NB4 (cell line): ENCODE results near the gene BAIAP2.

Experiments
- DNase-seq: peaks from one replicate; pipeline ENCODE4 v3.0.0; 2010; ENCODE audit warnings: low read depth
- H3K4me3 ChIP-seq: one replicate; pipeline ENCODE4 v1.5.1; 2011; ENCODE audit warnings: mild to moderate bottlenecking, low read depth, low read length, moderate library complexity
- MYC ChIP-seq: IDR thresholded peaks from 2 replicates; pipeline ENCODE4 v1.6.1; 2011; ENCODE audit warnings: low read depth, low read length
- POLR2A ChIP-seq: IDR thresholded peaks from 2 replicates; pipeline ENCODE4 v1.6.1; 2011; ENCODE audit warnings: mild to moderate bottlenecking; ENCODE audit not compliant: insufficient read length; ENCODE audit errors: extremely low read depth
- TF ChIP-seq, protein P1 (sequence below): IDR thresholded peaks from one replicate; pipeline ENCODE4 v1.5.1; 2012; ENCODE audit warnings: low read depth, low read length
- TF ChIP-seq, protein P2 (sequence below): IDR thresholded peaks from 2 replicates; pipeline ENCODE4 v1.6.1; 2011; ENCODE audit warnings: low read depth, low read length

Gene BAIAP2

DNA sequence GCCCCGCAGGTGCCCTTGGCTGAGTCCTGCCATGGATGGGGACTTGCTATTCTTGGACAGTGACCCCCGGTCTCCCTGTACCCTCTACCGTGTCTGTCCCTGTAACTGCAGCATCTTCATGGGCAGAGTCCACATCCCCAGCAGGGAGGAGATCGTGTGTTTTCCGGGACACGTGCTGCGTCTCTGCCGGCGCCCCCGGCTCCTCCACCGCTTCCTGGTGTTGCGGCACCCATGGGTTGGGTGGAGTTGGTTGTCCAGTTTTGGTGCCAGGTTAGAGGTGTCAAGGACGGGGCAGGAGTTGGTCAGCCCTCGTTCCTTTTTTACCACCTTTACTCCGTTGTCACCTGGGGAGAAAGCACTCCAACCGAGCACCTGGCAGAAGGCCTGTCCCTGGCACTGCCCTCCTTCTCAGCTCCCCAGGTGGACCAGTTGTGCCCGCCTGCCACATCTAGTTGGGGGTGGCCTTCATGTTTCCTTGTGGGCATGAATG lies 20.0 kb downstream of the BAIAP2 start:
- no peak overlapping the region for H3K4me3 ChIP-seq
- TF ChIP-seq, protein P1, sequence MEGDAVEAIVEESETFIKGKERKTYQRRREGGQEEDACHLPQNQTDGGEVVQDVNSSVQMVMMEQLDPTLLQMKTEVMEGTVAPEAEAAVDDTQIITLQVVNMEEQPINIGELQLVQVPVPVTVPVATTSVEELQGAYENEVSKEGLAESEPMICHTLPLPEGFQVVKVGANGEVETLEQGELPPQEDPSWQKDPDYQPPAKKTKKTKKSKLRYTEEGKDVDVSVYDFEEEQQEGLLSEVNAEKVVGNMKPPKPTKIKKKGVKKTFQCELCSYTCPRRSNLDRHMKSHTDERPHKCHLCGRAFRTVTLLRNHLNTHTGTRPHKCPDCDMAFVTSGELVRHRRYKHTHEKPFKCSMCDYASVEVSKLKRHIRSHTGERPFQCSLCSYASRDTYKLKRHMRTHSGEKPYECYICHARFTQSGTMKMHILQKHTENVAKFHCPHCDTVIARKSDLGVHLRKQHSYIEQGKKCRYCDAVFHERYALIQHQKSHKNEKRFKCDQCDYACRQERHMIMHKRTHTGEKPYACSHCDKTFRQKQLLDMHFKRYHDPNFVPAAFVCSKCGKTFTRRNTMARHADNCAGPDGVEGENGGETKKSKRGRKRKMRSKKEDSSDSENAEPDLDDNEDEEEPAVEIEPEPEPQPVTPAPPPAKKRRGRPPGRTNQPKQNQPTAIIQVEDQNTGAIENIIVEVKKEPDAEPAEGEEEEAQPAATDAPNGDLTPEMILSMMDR = no peak
- no peak for TF ChIP-seq POLR2A
- TF ChIP-seq, protein P2, sequence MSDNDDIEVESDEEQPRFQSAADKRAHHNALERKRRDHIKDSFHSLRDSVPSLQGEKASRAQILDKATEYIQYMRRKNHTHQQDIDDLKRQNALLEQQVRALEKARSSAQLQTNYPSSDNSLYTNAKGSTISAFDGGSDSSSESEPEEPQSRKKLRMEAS = no peak
- no peak for TF ChIP-seq MYC
- DNase-seq = no peak

DNA sequence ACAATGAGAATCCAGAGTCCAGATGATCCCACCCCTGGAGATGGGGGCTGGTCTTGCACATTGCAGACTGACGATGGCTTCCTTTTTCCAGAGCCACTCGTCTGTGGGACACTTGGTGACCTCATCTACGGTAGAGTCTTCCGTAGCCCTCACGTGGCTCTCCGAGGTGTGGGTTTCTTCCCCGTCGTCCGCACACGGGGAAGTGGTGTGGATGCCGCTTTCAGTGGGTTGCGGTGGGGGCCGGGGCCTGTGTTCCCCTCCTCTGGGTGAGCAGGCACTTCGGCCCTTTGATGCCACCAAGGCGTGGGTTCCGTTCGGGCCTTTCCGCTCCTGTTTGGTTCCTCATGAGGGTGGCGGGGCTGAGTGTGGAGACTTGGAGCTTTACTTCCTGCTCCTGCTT lies 21.4 kb downstream of the BAIAP2 start:
- no peak for DNase-seq
- no peak overlapping the region for H3K4me3 ChIP-seq
- no peak for TF ChIP-seq MYC
- TF ChIP-seq, protein P1 = no peak
- TF ChIP-seq, protein P2 = no peak
- no peak for TF ChIP-seq POLR2A

DNA sequence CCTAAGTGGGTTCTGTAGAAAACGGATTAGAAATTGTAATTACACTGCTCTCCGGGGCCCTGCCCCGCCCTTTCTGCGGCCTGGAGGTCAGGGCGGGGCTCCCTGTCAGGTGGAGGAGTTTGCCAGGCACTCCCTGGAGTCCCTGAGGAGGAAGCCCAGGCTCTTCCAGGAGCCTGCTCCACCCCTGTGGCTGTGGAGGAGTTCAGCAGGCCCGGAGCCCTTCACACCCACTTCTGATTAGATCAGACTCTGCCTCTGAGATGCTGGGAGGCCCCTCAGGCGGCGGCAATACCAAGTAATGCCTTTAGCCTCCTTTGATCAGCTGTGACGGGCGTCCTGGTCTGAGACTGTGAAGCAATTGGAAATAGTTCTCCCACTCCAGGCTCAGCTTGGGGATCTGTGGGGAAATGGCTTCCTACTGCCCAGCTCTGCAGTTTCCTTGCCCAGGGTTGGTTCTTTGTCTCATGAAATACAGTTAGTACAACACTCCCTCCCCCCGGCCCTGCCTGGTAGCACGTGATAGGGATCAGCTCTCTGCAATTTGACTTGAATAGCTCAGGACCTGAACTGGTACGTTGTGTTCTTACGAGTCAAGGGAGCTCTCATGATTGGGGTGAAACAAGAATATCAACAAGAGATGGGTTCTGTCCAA lies 22.3 kb downstream of the BAIAP2 start:
- no peak overlapping the region for H3K4me3 ChIP-seq
- DNase-seq = peak; percentile 43
- TF ChIP-seq, protein P2 = no peak
- TF ChIP-seq MYC (no peak), POLR2A (no peak)
- TF ChIP-seq, protein P1 = no peak

DNA sequence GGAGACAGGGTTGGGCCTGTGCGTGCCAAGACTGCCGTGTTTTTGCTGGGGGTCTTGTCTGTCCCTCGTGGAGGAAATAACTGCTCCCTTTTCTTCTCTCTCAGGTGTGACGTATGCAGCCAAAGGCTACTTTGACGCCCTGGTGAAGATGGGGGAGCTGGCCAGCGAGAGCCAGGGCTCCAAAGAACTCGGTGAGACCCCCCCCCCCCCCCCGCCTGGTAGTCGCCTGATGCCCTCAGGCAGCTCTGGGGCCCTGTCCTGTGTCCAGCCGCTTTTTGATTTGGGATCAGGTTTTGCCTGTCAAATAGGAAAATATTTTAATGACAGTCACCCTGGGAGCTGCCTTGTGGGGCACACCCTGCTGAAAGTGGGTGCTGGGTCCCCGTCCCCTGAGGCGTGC lies 22.8 kb downstream of the BAIAP2 start:
- no peak overlapping the region for H3K4me3 ChIP-seq
- TF ChIP-seq, protein P1 = no peak
- TF ChIP-seq POLR2A = no peak
- TF ChIP-seq, protein P2 = no peak
- TF ChIP-seq MYC = no peak
- DNase-seq = no peak

DNA sequence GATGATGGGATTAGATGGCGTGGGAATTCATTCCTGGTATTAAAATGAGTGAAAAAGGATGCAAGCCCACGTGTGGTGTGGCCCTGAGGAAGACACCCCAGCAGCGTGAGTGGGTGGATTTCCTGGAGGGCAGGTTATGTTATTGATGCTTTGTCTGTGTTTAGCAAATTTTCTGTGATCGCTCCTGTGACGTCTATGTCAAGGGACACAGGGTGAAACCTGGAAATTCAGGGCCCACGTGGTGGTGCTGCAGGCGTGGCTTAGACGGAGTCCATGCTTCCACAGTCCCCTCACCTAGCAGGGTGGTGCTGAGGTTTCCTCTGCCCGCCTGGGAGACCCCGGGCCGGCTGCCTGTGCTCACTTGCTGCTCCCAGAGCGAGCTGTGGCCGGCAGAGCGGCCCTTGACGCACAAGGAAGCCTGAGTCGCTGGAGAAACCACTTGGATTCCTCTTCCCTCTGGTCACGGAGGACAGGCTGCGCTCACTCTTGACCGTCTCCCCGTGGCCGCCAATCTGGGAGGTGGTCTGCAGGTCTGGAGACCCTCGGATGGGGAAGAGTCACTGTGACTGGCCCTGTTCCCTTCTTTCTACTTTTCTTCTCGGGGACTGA lies 23.4 kb downstream of the BAIAP2 start:
- TF ChIP-seq, protein P2 = no peak
- TF ChIP-seq, protein P1 = no peak
- DNase-seq = no peak
- H3K4me3 ChIP-seq = no peak overlapping the region
